ENCODE measurements around the gene PTCD2.

The PTCD2 gene
- long read RNA-seq, donor 1, full-length matches to known transcripts = 4 of 4 reads
- long read RNA-seq, donor 1, partial matches to known transcripts = 0 of 4 reads
- long read RNA-seq, donor 1, other reads (novel, unspliced or antisense) = 0 of 4 reads
- long read RNA-seq, donor 2, full-length matches to known transcripts = 3 of 3 reads
- long read RNA-seq, donor 2, partial matches to known transcripts = 0 of 3 reads
- long read RNA-seq, donor 2, other reads (novel, unspliced or antisense) = 0 of 3 reads
- long read RNA-seq, donor 3, full-length matches to known transcripts = 1 of 1 reads
- long read RNA-seq, donor 3, partial matches to known transcripts = 0 of 1 reads
- long read RNA-seq, donor 3, other reads (novel, unspliced or antisense) = 0 of 1 reads
- long read RNA-seq, donor 4, full-length matches to known transcripts = 3 of 3 reads
- long read RNA-seq, donor 4, partial matches to known transcripts = 0 of 3 reads
- long read RNA-seq, donor 4, other reads (novel, unspliced or antisense) = 0 of 3 reads
- long read RNA-seq, donor 5 = 0 reads
- long read RNA-seq, donor 6, full-length matches to known transcripts = 3 of 3 reads
- long read RNA-seq, donor 6, partial matches to known transcripts = 0 of 3 reads
- long read RNA-seq, donor 6, other reads (novel, unspliced or antisense) = 0 of 3 reads
- long read RNA-seq, donor 7, full-length matches to known transcripts = 3 of 3 reads
- long read RNA-seq, donor 7, partial matches to known transcripts = 0 of 3 reads
- long read RNA-seq, donor 7, other reads (novel, unspliced or antisense) = 0 of 3 reads
- long read RNA-seq, donor 8 = 0 reads

GRCh38 chr5:72319976-72320752, at the start of gene PTCD2, which contains the start of gene MRPS27:
TSS of gene PTCD2 (plus strand) at chr5:72320373. CDS start at chr5:72320383, 10 bp downstream.
TSS of gene MRPS27 (minus strand) at chr5:72320240. CDS start at chr5:72320221, 19 bp downstream.
- DNase-seq = peak; percentile 97

- DNase-seq = no peak
Observed at GRCh38 chr5:72271702-72272101, 48.5 kb upstream of the PTCD2 start.

- no peak for DNase-seq
Observed at GRCh38 chr5:72272398-72272797, 47.8 kb upstream of the PTCD2 start.

GRCh38 chr5:72273547-72273946, 46.6 kb upstream of the PTCD2 start:
- no peak for DNase-seq

- DNase-seq = no peak
Observed at GRCh38 chr5:72276219-72276752, 43.9 kb upstream of the PTCD2 start.

- DNase-seq = no peak
Observed at GRCh38 chr5:72280581-72281069, 39.5 kb upstream of the PTCD2 start.

- no peak for DNase-seq
Observed at GRCh38 chr5:72281430-72281763, 38.8 kb upstream of the PTCD2 start.

GRCh38 chr5:72281764-72282499, 38.2 kb upstream of the PTCD2 start:
- DNase-seq = no peak

- DNase-seq = no peak
Observed at GRCh38 chr5:72282878-72283277, 37.3 kb upstream of the PTCD2 start.

- no peak for DNase-seq
Observed at GRCh38 chr5:72283358-72283757, 36.8 kb upstream of the PTCD2 start.

- no peak for DNase-seq
Observed at GRCh38 chr5:72284559-72285423, 35.4 kb upstream of the PTCD2 start.

- no peak for DNase-seq
Observed at GRCh38 chr5:72285424-72285821, 34.8 kb upstream of the PTCD2 start.

GRCh38 chr5:72286798-72287197, 33.4 kb upstream of the PTCD2 start:
- no peak for DNase-seq

- no peak for DNase-seq
Observed at GRCh38 chr5:72288924-72289323, 31.2 kb upstream of the PTCD2 start.

GRCh38 chr5:72290356-72291133, 29.6 kb upstream of the PTCD2 start:
- no peak for DNase-seq

- DNase-seq = no peak
Observed at GRCh38 chr5:72291601-72292000, 28.6 kb upstream of the PTCD2 start.

GRCh38 chr5:72292411-72292810, 27.8 kb upstream of the PTCD2 start:
- DNase-seq = no peak

GRCh38 chr5:72293495-72294055, 26.6 kb upstream of the PTCD2 start:
- no peak for DNase-seq

GRCh38 chr5:72294473-72294872, 25.7 kb upstream of the PTCD2 start:
- no peak for DNase-seq

Data from right kidney (tissue), 9 donors.